Nephron progenitor cell (in vitro differentiated cells): Measurements from ENCODE around the gene SPAG9.

ENCODE experiments used
- DNase-seq: peaks from one replicate; pipeline ENCODE4 v3.0.0; 2021
- H3K27ac Mint-ChIP-seq: 2 replicates; pipeline ENCODE4 v1.8.0; 2021; ENCODE audit warnings: mild to moderate bottlenecking, moderate library complexity, mixed read lengths
- H3K27me3 Mint-ChIP-seq: 2 replicates; pipeline ENCODE4 v1.8.0; 2021; ENCODE audit warnings: mild to moderate bottlenecking, low read depth, mixed read lengths; ENCODE audit not compliant: poor library complexity
- H3K36me3 Mint-ChIP-seq: 2 replicates; pipeline ENCODE4 v1.8.0; 2021; ENCODE audit warnings: low read depth, mixed read lengths
- H3K4me1 Mint-ChIP-seq: 2 replicates; pipeline ENCODE4 v1.8.0; 2021; ENCODE audit warnings: mixed read lengths
- H3K4me3 Mint-ChIP-seq: 2 replicates; pipeline ENCODE4 v1.8.0; 2021; ENCODE audit warnings: mild to moderate bottlenecking, moderate library complexity, mixed read lengths
- H3K9me3 Mint-ChIP-seq: 2 replicates; pipeline ENCODE4 v1.8.0; 2021; ENCODE audit warnings: mild to moderate bottlenecking, moderate library complexity, mixed read lengths
- TF ChIP-seq, protein P1 (sequence below): fragments of 200-600 bp; sonication (generic); IDR thresholded peaks from 2 replicates; pipeline ENCODE4 v1.5.0; 2021; ENCODE audit warnings: antibody characterized with exemption

The SPAG9 gene

DNA sequence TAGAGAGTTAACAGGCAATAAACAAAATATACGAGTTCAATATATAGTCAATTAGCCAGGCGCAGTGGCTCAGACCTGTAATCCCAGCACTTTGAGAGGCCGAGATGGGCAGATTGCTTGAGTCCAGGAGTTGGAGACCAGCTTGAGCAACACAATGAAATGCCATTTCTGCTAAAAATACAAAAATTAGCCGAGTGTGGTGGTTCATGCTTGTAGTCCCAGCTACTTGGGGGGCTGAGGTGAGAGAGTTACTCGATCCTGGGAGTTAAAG is 184.7 kb downstream of the SPAG9 start:
- Mint-ChIP-seq H3K36me3 (no peaks in the 10 kb centered on the region), H3K27me3 (peaks cover 7% of the 10 kb centered on the region), H3K27ac (no peak overlapping the region), H3K4me3 (peak overlapping the region; percentile 13), H3K9me3 (no peaks in the 10 kb centered on the region), H3K4me1 (peaks cover 61% of the 10 kb centered on the region)
- no peak for DNase-seq
- TF ChIP-seq, protein P1, sequence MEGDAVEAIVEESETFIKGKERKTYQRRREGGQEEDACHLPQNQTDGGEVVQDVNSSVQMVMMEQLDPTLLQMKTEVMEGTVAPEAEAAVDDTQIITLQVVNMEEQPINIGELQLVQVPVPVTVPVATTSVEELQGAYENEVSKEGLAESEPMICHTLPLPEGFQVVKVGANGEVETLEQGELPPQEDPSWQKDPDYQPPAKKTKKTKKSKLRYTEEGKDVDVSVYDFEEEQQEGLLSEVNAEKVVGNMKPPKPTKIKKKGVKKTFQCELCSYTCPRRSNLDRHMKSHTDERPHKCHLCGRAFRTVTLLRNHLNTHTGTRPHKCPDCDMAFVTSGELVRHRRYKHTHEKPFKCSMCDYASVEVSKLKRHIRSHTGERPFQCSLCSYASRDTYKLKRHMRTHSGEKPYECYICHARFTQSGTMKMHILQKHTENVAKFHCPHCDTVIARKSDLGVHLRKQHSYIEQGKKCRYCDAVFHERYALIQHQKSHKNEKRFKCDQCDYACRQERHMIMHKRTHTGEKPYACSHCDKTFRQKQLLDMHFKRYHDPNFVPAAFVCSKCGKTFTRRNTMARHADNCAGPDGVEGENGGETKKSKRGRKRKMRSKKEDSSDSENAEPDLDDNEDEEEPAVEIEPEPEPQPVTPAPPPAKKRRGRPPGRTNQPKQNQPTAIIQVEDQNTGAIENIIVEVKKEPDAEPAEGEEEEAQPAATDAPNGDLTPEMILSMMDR, result no peak

DNA sequence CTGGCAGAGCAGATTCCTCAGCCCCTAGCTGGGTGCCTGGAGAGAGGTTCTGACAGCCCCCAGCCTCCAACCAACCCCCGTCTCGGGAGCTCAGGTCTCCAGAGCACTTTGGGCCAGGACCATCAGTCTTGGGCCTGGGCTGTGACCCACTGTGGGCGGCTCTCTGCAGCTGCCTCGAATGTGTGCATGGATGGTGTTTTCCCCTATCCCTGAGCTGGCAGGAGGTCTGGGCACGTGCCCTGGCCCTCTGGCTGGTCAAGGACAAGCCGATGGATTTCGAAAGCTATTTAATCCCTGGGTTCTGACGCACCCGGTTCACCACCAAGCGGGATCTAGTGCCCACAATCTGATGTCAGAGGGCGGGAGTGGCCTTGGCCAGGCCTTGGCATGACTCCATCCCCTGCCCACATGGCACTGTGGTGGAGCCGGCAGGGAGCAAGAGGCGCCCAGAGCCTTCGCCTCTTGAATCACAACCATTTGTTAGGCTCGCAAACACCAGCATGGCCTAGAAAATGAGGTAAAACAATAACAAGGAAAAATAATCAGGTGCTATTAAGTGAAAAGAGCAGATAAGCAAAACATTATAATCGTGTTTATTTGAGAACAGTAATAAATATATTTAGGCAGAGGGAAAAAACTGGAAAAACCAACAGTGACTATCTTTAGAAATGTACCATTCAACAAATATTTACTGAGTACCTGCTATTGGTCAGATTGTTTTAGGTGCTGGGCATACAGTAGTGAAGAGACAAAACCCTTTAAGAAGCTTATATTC is 185.3 kb downstream of the SPAG9 start:
- Mint-ChIP-seq H3K9me3 (no peaks in the 10 kb centered on the region), H3K27ac (no peak overlapping the region), H3K27me3 (peaks cover 11% of the 10 kb centered on the region), H3K4me3 (no peak overlapping the region), H3K4me1 (peaks cover 63% of the 10 kb centered on the region), H3K36me3 (no peaks in the 10 kb centered on the region)
- DNase-seq, result no peak
- TF ChIP-seq, protein P1, result no peak

DNA sequence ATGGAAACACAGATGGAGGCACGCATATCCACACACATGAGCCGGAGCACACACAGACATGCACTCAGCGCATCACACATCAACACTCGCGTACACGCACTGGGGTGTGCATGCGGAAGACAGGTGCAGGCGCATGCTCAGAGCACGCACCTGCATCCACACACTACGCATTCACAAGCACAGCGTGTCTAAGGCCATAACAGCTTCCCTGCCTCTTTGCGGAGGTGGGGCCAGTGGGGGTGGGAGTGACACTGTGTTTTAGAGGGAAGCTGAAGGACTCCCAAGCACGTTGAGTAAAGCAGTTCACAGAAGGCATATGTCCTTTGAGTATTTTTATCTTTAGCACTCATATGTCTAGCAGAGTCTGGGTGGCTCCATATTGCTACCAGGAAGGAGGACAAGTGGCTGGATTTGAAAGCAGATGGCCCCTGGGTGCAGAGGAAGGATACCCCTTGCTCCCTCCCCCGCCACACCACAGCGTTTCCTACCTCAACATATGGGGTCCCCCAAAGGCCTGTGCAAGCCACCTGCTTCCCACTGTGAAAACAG is 185.9 kb downstream of the SPAG9 start:
- Mint-ChIP-seq H3K4me3 (no peak overlapping the region), H3K27ac (peak overlapping the region; percentile 59), H3K9me3 (no peaks in the 10 kb centered on the region), H3K4me1 (peaks cover 63% of the 10 kb centered on the region), H3K27me3 (peaks cover 17% of the 10 kb centered on the region), H3K36me3 (no peaks in the 10 kb centered on the region)
- DNase-seq, result no peak
- TF ChIP-seq, protein P1, result no peak

DNA sequence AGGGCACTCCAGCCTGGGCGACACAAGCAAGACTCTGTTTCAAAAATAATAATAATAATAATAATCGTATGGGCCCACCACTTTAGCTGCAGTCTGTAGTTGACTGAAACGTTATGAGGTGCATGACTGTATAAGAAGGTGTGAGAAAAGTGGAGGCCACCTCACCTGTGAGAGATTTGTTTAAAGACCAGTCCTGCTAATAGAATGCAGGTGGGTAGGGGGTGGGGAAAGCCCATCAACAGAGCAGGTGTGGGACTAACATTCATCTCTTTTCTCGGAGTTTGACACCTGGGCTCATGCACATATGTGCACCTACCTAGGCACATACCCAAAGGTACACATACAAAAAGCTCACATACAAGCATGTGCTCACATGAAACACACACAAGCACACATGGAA is 186.5 kb downstream of the SPAG9 start:
- H3K27me3 Mint-ChIP-seq, result peaks cover 17% of the 10 kb centered on the region
- peak overlapping the region; percentile 59 for H3K27ac Mint-ChIP-seq
- no peak overlapping the region for H3K4me3 Mint-ChIP-seq
- H3K36me3 Mint-ChIP-seq, result no peaks in the 10 kb centered on the region
- DNase-seq, result no peak
- H3K9me3 Mint-ChIP-seq, result no peaks in the 10 kb centered on the region
- H3K4me1 Mint-ChIP-seq, result peaks cover 63% of the 10 kb centered on the region
- TF ChIP-seq, protein P1, result no peak

DNA sequence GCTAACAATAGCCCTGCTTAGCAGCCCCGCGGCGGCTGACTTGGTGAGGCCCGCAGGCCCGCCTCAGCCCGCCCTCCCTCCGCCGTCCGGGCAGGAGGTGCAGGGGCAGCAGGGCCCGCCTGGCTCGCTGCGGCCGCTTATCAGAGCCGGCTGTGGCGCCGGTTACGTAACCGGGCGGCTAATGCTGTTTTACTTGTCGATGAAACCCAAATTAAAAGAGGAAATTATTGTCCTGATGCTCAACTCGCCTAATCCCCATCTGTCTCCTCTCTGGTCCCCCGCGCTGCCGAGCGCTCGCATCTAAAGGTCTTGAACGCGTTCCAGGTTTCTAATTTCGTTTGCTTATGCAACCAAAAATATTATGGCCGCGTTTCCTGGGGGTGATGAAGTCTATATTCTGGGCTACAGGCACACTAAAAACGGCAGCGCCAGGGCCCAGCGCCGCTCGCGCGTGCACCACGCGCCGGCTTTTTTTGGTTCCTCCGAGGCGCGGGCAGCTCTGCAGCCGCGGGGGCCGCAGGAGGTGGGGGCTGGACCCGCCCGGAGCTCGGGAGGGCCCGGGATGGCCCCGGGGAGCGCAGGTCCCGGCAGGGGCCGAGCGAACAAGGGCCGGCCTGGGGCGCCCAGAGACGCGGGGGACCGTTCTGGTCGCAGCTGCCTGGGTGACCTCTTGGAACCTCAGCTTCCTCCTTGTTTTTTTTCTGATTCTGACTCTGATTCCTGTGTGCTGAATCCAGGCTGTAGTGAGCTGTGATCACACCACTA is 189.3 kb downstream of the SPAG9 start:
- no peaks in the 10 kb centered on the region for H3K9me3 Mint-ChIP-seq
- peak overlapping the region; percentile 77 for H3K4me3 Mint-ChIP-seq
- TF ChIP-seq, protein P1, result no peak
- peaks cover 33% of the 10 kb centered on the region for H3K27me3 Mint-ChIP-seq
- no peaks in the 10 kb centered on the region for H3K36me3 Mint-ChIP-seq
- H3K27ac Mint-ChIP-seq, result peak overlapping the region; percentile 8
- peaks cover 63% of the 10 kb centered on the region for H3K4me1 Mint-ChIP-seq
- DNase-seq, result peak; percentile 62
